ENCODE measurements around the gene NEK7.

- TF ChIP-seq CTCF (IDR thresholded peaks at IDR 0.05; ENCODE audit: poor library complexity) (no peak), EZH2 (IDR thresholded peaks at IDR 0.05; ENCODE audit: borderline replicate concordance) (no peak)
Measured at GRCh38 chr1:198367296-198367695, 210.5 kb downstream of the NEK7 start.
